ENCODE measurements around the gene MUC6.

- no peak for TF ChIP-seq CTCF (IDR thresholded peaks at IDR 0.05 in 4 of 5, conservative IDR thresholded peaks at IDR 0.05 in 1 of 5)
- no peak for TF ChIP-seq POLR2A (IDR thresholded peaks at IDR 0.05)
Measured at GRCh38 chr11:1048375-1049070, 12.0 kb upstream of the MUC6 start.
